Sigmoid colon (tissue), 4 donors: ENCODE measurements around the gene SERTAD1.

Source experiments
- CTCF ChIP-seq, 4 experiments: fragments of 450-650 bp in 3 of 4; fragments of 200-600 bp in 1 of 4; IDR thresholded peaks; one replicate each; pipeline ENCODE4 v1.5.1; 2016 to 2019; ENCODE audit warnings: antibody characterized with exemption in 4 of 4, mild to moderate bottlenecking in 3 of 4, moderate library complexity in 2 of 4
- EP300 ChIP-seq, 4 donors: sonication (generic); formaldehyde crosslinking; IDR thresholded peaks; one replicate each; pipeline ENCODE4 v1.6.1; 2017; ENCODE audit warnings: antibody characterized with exemption in 4 of 4

GRCh38 chr19:40423938-40424337 is 1.9 kb downstream of the SERTAD1 start:
- no peak for TF ChIP-seq CTCF (IDR thresholded peaks at IDR 0.05)
- no peak for TF ChIP-seq EP300 (IDR thresholded peaks at IDR 0.05)
